Activated CD8-positive, alpha-beta memory T cell treated with anti-CD3 and anti-CD28 coated beads for 1 hour (primary cell): ENCODE measurements around the gene RAPGEF5.

Source experiments
- DNase-seq, 2 donors: peaks; one replicate each; pipeline ENCODE4 v3.0.0-alpha.2; 2020; ENCODE audit warnings: low read depth in 1 of 2; ENCODE audit errors: extremely low read depth in 1 of 2

The RAPGEF5 gene

DNA sequence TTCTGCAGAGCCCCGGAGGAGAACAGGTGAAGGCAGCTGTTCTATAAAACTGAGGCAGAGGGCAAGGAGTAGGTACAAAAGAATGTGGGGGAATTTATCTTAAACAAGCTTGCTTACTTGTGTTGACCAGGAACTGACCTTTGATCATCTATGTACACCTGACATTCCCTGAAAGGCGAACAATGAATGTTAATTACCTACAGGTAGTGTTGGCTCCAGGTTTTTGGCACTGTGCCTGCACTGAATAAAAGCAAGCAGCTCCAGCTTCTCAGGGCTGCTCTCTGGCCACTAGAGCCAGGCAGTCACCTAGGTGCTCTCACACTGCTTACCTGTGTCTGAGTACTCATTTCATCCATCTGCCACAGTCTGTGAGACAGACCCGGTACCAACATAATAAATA, 87.0 kb downstream of the RAPGEF5 start:
- DNase-seq: no peak

DNA sequence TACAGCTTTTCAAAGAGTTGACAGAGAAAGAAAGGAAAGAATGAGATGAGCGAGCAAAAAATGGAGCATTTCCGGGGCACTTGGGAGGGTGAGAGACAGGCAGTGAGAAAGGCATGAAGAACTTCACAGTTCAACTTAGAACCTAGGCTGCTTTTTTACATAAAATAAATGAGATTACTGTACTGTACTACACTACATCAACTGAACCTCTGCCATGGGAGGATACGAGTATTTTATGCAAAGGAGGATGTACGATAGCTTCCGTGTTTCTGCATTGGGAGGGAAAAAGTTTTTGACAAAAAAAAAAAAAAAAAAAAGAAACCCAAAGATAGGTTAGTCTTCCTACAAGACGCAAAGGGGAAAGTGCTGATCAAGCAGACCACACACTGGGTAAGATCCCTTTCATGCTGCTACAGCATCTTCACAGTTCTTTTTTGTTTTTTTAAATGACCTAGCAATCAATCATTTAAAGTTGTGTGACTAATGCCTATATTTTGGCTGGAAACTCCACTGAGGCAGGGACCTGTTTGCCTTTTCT, 88.0 kb downstream of the RAPGEF5 start:
- DNase-seq: no peak

DNA sequence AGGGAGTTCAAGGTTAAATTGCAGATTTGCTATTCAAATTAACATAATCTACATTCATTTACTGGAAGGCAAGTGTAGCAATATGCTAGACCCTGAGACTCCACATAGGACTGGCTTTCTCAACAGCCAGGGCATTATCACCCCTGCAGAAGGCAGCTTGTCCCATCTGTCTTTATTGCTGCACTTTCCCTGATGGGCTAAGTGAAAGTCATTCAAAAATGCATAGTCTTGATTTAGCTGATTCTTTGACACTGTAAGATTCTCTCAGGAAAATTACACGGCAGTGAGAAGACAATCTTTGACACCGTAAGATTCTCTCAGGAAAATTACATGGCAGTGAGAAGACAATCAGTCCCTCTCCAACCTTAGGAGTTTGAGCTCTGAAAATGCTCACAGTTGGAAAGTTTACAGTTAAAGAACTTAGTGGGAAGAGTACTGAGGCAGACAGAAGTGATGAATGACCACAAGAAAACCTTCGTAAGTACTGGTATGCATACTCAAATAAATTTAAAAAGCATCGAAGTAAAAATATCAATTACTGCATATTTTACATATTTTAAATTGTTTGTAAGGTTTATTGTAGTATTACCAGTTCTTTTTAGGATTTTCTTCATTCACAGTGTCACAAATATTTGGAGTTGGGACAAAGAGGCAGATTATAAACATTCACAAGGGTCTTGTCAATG, 88.9 kb downstream of the RAPGEF5 start:
- no peak for DNase-seq

DNA sequence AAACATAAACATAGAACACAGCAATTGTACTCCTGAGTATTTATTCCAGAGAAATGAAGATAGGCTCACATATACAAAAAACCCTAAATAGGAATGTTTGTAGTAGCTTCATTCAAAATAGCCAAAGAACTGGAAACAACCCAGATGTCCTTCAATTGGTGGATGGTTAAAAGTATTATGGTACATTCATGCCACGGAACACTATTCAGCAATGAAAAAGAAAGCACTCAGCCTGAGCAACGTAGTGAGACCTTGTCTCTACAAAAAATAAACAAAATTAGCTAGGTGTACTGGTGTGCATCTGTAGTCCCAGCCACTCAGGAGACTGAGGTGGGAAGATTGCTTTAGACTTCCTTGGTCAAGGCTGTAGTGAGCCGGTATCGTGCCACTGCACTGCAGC, 94.4 kb downstream of the RAPGEF5 start:
- no peak for DNase-seq

DNA sequence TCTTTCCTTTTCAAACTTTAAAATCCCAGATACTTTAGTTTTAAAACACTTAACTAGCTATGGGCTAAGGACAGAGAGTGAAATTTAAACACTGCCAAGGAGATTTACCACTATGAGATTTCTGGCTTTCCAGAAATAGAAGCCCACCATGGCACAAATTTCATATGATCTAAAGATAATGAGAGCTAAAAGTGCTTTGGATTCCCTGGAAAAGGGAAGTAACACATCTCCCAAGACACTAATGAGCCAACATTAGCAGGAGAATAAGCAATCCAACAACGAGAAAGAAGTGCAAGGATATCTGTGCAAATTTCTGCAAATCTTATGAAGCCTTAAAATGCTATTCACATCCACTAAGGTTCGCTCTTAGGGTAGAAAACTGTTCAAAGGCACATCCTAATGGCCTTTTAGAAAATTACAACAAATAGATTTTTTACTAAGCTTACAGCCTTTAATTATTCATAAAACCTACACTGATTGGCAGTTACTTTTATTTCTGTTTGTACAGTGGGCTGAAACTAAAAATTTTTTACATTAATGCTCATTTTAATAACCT, 100.3 kb downstream of the RAPGEF5 start:
- no peak for DNase-seq

DNA sequence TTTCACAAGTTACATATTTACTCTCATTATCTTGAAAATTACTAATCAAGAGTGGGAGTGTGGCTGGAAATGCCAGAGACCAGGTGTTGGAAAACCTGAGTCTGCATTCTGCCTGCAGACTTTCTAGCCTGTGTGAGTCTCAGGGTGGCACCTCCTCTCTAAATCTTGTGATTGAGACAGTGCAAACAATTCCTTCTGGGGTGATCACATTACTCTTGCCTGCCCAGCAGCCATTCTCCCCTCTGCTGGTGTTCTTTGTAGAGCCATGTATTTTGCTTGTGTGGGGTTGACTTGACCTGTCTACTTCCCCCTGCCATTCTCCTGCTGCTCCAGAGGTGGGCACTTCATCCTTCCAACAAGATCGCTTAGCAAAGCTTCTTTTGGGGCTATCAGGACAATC, 101.1 kb downstream of the RAPGEF5 start:
- DNase-seq: no peak

DNA sequence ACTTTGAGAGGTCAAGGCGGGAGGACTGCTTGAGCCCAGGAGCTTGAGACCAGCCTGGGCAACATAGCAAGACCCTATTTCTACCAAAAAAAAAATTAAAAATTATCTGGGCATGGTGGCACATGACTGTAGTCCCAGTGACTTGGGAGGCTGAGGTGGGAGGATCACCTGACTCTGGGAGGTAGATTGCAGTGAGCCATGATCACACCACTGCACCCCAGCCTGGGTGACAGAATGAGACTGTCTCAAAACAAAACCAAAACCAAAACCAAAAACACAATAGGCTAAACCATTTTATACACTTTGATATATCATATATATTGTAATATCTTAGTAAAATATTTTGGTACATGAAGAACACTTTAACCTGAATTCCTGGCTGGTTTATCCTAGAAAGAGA, 101.6 kb downstream of the RAPGEF5 start:
- no peak for DNase-seq

DNA sequence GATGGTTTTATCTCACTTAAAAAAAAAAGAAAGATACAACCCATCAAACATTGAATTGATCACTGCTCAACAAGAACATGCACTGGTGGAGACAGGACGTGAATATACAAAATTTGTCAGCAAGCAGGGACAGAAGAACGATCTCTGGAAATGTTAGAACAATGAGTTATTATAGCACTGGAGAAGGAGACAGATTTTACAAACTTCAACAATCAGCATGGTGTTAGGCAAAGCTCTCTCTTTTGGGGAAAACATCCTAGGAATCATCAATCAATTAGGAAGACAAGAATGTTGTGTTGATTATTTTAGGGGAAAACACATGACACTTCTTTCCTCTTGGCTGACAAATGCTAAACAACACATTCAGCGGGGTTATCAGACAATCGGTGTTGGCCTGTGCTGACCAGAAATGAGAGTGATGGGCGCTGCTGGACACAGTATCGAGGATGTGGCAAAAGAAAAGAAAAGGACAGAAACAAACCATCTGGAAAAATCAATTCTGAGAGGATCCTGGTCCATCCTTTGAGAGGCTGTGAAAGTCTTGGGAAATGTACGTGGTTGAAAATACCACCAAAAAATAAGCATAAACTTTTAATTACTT, 103.9 kb downstream of the RAPGEF5 start:
- no peak for DNase-seq

DNA sequence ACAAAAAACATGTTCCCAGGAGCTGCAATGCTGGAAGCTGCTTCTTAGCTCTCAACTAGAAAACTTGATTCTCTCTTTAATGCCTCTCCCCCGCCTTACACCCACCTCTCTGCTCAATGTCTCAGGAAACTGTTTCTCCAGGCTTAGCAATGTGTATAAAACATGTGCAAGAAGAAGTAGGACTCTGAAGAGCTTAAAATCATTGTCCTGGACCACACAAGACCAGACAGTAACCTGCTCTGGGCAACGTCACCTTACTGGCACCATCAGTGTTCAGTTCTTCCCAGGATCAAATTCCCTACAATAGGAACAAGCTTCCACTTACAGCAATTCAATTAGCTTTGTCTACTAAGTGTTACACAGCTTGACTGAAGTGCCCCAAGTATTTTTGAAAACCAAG, 104.9 kb downstream of the RAPGEF5 start:
- no peak for DNase-seq

DNA sequence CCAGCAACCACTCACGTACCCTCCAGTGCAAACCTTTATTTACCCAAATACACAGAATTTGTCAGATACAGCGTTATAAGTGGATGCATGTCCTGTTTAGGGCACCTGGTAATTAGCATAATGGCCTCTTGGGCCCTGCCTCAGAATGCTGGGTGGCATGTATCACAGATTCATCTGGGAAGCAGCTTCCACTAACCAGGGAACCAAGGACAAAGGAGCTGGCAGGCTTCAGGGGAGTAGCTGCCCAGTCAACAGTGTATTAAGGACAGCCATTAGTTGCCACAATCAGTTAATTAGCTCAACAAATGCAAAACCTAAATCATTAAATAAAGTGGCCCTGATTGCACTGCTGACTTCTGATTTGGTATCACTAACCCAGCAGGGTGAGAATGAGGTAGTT, 105.7 kb downstream of the RAPGEF5 start:
- no peak for DNase-seq

DNA sequence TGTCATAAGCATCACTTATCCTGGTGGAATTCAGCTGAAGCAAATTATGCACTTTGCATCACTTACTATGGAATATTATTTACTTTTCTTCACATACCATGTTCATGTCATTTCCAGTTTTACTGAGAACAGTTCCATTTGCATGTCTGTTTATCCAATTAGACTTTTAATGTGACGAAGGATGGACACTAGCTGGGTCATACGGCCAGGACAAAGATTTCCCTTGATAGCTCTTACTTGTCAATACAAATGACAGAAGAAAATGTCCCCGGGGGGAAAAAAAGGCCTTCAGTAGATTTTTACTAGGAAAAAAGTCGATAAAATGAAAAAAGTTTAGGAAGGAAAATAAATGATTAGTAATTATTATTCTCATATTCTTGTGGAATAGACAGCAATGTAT, 106.6 kb downstream of the RAPGEF5 start:
- no peak for DNase-seq

DNA sequence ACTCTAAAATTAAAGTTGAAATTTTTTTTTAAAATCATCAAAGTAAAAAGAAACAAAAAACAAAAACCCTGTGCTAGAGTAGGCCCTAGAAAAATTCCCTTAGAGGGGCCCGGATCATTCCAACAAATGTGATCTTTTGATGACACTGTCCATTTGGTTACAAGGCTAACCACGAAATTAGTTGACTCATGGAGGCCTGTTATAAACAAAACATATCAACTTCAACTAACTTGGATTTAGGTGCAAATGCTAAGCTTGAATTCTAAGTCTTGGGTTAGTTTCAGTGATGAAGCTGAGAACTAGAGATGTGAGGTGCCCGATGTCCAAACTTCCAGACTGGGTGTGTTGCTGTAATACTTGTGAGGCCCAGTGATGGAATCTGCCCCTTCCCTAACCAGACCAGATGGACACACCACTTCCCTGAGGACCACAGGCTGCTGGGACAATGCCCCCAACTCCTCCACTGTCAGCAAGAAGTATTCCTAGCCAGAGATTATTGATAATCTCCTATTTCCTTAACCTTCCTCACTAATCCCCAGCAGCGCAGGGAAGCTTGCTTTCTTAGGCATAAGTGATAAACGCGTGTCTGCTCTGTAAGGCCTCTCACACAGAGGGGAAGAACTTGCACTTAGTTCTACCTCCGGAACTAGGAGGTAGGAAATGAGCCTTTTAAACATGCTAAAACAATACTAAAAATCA, 108.7 kb downstream of the RAPGEF5 start:
- DNase-seq: no peak

DNA sequence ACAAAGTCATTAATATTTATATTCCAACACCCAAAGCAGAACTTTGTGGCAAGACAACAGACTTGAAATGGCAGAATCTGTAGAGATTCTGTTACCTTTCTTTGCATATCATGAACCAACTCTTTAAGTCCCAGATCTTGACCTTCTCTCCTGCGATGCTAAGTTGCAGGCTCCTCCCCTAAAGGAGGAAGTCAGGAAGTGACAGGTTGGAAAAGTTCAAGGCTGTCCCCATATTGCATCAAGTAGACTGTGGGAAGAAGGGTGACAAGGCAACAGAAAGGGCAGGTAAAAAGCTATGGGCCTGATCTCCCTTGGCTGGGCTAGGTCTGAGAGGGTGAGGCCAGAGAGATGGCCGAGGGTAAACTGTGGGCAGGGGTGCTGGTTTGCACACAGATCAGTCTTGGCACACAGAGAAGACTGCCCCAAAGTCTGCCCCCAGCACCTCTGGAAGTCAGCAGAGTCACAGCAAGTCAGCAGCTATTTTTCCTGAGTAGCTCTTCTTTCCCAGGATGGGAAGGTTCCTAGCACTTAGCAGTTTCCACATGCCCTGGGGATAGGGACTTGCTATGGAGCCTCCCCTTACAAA, 115.1 kb downstream of the RAPGEF5 start:
- DNase-seq: no peak

DNA sequence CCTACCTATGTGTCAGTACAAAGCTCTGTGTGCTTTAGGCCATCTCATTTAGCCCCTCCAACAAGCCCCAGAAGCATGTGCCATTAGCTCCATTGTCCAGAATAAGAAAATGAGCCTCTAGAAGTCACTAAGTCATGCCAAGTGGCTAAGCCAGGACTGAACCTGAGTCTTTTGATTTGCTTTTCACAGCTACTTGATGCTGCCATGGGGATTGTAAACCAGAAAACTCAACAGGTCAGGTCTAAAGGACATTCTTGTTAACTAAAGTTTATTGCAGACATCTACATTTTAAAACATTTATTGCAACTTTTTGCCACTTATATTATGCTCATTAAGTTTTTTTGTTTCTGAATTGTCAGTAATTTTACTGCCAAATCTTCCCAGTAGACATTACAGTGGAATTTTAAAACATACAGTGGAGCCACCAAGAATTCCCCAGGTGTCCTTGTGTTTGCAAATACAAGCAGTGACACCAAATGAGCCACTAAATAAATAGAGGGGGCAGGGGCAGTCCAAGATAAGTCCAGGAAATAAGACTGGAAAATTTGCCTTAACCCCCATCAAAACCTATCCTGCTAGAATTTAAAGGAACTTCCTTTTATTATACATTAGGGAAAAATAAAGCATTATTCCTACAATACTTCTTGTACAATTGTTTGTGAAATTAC, 115.9 kb downstream of the RAPGEF5 start:
- DNase-seq: no peak

DNA sequence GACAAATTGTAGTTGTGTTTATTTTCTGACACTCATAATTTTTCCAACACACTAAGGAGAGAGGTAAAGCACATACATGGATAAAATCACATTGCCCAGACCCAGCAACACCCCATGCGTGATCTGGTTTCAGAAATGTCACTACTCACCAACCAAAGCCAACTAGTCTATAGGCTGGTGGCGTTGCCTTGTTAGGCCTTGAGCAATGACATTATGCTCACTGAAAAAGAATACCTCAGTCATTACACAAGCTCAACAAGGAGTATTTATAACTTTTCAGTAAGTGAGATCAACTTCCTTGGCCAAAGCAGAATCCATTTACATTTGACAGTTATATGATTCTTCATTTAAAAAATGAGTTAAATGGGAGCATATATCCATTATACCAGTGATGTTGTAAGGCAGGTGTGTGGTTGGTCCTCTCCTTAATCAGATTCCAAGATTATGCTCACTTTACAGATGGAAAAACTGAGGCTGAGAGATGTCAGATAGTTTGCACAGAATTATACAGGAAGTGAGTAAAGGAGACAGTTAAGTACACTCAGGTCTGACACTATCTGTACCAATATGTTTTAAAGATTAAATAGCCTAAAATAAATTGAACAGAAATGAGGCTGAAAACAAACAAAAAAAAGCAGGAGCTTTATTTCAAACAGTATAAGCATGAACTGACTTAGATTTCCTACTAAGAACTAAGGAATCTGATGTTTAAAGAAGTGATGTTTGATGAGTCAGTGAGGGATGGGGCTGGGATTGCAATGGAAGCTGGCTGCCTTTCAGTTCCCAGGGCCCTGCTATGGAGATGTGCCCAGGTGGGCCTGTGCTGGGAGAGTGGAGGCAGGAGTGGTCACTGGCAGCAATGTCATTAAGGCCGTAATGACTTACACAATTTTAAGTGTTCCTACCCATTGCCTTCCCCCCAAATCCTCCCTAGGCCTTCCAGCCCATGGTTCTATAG, 118.3 kb downstream of the RAPGEF5 start:
- DNase-seq: no peak

DNA sequence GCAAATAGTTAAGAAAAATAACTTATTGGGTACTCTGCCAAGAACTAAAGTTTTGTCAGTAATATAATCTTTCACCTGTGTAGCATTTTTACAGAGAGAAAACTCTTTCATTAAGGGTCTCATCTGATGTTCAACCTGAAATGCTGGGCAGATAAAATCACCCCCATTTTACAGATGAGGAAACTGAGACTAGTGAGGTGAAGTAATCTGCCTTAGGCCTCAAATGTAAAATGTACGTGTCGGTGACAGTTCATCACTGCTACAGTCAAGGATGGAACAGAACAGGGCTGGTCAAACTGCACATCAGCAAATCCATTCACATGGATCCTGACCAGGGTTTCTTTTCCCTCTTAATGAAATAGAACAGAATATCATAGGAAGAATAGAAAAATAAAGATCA, 121.8 kb downstream of the RAPGEF5 start:
- DNase-seq: no peak

DNA sequence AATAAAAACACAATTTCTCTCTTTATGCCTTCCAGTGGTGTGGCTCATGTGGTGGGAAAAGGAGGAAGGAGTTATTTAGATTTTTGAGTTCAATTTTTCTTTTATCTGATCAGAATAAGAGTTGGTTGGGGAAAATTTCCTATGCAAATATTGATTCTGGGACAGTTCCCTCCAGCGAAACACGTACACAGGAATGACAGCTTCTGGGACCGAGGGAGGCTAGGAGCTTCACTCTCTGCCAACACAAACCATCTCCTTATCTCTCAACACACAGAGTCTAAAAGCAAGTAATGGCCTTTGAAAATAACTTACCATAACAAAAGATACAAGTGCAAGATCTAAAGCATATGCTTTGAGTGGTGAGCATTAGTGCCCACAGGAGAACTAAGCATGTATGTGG, 122.7 kb downstream of the RAPGEF5 start:
- no peak for DNase-seq

DNA sequence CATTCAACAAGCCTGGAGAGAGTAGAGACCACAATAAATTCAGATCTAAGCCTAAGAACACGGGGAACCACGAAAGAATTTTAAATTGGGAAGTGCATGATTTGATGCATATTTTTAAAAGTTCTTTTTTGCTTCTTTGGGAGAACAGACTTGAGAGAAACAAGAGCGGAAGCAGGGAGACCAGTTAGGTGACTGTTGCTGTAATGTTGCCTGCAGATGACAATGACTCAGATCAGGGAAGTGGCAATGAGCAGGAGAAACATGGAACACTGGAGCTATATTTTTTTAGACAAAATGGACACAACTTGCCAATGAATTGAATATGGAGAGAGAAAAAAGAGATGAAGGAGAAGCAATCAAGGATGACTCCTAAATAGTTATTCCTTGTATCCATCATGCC, 125.1 kb downstream of the RAPGEF5 start:
- DNase-seq: no peak

DNA sequence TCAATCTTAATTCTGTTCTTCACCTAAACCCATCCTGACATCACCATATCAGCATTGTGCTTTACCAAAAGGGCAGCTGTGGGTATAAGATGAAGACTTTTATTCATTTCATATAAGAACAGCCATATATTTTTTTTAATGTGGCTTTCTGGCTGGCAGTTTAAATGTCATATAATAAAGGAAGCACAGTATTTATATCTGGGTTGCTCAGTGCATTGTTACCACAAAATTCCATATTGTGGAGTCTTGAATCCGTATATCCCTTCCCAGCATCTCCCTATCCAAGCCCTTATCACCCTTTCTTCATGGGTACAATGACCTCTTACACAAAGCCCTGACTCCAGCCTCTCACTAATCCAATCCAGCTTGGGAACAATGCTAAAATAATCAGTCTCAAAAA, 125.8 kb downstream of the RAPGEF5 start:
- DNase-seq: no peak

DNA sequence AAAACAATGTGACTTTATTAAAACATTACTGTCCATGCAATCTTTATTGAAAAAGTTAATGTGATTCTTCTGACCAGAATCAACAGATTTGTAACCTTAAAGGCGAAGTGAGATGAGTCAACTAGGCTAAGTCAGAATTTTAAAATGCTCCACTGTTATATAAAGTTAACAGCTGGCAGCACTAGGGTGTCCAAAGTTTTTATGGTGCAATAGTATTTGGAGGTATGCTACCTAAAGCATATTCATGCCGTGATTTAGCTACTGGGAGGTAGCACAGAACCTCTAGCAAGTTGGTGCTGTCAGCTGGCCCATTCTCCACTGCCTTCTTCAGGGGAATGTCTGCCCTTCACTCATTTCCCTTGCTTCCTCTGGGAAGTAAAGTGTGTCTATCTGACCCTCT, 126.7 kb downstream of the RAPGEF5 start:
- no peak for DNase-seq
